Right kidney (tissue), 1 donor: ENCODE data around the gene SETBP1.

ENCODE experiments used
- DNase-seq: peaks from one replicate; pipeline ENCODE4 v3.0.0-alpha.2; 2016

SETBP1 gene

DNA sequence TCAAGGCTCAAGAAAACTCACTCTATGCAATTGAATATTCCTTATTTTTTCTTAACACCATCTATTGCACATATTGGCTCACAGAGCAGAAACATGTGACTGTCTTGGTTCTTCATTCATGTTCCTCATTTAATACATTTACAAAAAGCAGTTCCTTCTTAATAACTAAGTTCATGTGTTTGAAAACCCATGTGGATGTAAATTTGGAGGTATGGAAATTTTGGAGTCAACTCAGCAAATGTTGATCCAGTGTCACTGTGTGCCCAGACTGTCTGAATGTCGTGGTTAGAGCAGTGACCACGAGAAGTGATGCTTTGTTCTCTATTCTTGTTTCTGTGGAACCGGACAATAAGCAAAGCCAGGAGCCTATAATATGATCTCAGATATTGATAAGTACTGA is 299.1 kb downstream of the SETBP1 start:
- no peak for DNase-seq

DNA sequence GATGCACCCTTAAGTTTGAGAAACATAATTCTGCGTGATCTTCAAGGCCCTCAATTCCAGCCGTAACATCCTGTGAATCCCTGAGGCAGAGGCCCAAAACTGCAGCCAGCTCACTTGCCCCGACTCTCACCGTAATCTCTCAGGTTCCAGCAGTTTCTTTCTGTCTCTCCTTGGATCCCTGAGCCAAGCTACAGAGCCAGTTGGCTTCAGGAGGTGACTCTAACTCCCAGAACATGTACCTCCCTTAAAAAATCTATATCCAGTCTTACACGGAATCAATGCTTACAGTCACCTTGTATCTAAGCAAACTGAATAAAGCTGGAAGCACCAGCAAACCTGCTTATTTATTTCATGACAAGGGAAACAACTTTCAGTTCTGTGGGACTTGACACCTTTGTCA is 300.4 kb downstream of the SETBP1 start:
- DNase-seq: no peak

DNA sequence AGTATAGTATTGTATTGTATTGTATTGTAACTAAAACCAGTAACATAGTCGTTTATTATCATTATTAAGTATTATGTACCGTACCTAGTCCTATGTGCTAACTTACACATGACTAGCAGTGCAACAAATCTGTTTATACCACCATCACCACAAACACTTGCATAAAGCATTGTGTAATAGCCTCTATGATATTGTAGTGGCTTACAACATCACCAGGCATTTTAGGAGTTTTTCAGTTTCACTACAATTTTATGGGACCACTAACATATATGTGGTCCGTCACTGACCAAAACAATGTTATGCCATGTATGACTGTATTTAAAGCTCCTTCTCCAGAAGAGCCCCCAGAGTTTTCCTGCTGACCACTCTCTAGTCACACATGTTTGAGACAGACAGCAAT is 306.2 kb downstream of the SETBP1 start:
- no peak for DNase-seq

GRCh38 chr18:44987371-44987770 is 306.7 kb downstream of the SETBP1 start:
- no peak for DNase-seq

DNA sequence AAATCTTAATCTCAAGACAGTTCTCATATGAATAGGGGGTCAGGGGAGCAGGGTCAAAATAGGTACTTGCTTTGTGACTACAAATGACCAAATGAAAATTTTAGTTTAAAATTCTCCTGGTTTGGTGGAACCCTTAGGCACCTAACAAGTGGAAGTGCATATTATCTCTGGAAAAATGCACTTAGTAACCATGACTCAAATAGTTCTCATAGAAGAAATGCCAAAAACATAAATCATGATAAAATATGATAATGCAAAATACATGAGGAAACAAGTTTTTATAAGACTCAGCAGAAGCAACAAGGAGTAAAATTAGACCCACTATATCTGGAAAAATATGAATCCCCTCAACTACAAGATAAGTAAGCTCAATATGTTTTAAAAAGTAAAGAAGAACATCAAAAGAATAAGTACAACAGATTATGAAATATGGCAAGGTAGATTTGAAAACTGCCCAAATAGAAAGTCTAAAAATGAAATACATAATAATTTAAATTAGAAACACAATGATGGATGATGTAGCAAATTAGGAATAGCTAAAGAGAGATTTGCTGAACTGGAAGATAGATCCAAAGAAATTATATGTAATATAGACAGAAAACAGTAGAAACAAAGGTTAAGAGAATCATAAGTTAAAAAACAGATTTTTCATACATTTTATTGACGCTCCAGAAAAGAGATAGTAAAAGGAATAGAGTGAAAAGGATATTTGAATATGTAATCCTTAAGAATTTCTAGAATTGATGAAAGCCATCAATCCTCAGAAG is 308.3 kb downstream of the SETBP1 start:
- no peak for DNase-seq

GRCh38 chr18:44996261-44996660 is 315.6 kb downstream of the SETBP1 start:
- DNase-seq: no peak

DNA sequence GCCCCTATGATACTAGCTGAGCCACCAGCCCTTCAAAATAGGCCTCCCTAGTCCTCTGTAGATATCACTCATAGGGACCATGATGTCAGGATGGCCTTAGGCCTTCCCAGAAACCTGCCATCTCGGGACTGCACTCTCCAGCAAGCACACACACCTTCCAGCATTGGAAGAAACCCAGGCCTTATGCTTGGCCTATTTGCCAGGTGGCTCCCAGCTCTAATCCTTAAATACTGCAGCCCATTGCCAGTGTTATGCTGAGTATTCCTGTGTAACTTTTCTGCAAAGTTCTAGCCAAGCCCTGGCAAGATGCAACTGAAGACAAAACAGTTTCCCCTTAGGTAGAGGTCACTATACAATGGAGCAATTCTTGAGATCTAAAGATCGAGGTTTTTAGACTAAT is 316.5 kb downstream of the SETBP1 start:
- no peak for DNase-seq

GRCh38 chr18:44998360-44998759 is 317.7 kb downstream of the SETBP1 start:
- DNase-seq: no peak

DNA sequence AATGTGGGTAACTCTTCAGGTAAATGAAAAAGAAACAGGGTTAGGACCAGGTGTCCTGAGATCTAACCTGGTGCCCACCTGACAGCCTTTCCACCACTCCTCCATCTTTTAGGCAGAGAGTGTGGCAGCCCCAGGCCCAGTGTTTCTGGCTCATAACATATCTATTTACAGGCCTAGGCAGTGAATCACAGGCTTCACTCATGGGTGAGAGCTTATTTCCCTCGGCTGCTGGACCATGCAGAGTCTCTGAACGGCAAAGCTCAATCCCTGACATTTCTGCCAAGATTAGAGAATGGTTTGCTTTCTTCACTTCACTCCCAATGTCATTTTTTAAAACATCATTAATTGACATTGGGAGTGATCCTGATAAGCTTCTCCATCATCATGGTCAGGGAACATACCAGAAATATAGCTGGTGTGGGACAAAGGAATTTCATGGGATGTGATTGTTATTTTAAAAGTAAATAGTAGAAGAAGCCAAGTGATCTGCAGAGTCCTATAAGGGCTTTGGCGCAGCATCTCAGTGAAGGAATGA is 323.9 kb downstream of the SETBP1 start:
- DNase-seq: no peak

GRCh38 chr18:45006934-45007333 is 326.2 kb downstream of the SETBP1 start:
- DNase-seq: no peak

GRCh38 chr18:45007531-45007930 is 326.8 kb downstream of the SETBP1 start:
- no peak for DNase-seq

GRCh38 chr18:45008694-45009413 is 328.2 kb downstream of the SETBP1 start:
- DNase-seq: no peak

DNA sequence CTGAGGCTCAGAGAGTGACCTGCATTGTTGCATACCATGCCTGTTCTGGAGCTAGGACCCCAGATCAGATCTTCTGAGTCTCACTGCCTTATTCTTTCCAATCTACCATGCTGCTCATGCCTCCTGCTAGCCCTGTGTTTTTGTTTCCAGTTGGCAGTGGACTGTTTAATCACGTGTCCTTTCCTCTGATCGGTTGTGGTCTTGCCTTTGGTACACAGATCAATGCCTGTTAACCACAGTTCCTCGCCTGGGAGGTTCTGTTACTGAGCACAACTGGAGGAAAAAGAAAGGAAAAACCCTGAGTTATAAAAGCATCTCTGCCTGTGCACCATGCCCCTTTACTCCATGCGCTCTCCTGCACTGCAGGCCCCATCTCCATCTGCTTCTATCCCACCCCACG is 329.1 kb downstream of the SETBP1 start:
- DNase-seq: no peak

- DNase-seq: no peak
Measured at GRCh38 chr18:45012286-45012685, 331.6 kb downstream of the SETBP1 start.

DNA sequence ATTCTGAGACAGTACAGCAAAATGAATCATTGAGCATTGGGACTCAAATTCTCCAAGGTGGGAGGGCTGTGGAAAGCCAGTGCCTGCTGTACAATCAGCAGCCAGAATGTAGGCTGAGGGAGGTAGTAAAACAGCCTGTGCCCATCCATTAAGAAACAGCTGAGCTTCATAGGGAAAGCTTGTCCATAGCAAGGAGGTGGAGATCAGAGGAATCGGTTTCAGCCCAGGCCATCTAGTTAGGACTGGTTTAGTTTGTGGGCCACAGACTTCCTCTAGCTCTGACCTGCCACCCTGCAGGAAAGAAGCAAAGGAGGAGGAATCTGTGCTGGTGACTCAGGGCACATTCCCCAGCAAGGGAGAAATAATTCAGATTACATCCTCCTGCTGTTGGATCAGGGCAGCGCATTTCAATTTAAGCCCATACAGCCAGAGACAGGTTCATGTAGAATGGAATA is 333.4 kb downstream of the SETBP1 start:
- peak; percentile 26 for DNase-seq

DNA sequence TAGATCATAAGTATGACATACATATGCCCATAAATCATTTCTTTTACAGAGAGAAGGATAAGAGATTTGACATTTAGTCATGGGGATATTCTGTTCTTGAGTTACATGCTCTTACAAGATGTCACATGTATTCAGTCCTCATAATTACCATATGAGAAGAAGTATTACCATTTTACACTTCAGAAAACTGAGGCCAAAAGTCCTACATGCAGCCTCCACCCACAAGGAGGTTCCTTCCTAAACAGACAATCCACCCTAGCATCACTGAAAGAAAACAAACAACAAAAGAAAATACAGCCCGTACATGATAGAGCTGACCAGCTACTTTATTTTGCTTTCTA is 335.1 kb downstream of the SETBP1 start:
- DNase-seq: no peak

- DNase-seq: no peak
Measured at GRCh38 chr18:45019469-45019868, 338.8 kb downstream of the SETBP1 start.

DNA sequence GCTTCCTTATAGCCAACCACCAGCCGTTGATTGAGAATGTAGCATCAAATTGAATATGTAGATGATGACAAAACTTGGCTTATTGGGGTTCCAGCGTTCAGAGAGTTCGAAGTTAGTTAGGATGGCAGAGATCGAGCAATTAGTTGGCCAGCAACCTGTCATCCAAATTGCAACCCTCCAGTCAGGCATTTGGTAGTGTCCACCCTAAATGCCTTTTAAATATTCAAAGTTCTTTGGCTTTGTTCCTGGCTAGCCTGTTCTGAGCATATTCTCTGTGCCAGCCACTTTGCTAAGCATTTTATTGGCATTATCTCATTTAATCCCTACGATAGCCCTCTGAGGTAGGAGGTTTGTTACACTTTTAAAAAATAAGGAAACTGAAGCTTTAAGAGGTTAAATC is 342.8 kb downstream of the SETBP1 start:
- DNase-seq: no peak

DNA sequence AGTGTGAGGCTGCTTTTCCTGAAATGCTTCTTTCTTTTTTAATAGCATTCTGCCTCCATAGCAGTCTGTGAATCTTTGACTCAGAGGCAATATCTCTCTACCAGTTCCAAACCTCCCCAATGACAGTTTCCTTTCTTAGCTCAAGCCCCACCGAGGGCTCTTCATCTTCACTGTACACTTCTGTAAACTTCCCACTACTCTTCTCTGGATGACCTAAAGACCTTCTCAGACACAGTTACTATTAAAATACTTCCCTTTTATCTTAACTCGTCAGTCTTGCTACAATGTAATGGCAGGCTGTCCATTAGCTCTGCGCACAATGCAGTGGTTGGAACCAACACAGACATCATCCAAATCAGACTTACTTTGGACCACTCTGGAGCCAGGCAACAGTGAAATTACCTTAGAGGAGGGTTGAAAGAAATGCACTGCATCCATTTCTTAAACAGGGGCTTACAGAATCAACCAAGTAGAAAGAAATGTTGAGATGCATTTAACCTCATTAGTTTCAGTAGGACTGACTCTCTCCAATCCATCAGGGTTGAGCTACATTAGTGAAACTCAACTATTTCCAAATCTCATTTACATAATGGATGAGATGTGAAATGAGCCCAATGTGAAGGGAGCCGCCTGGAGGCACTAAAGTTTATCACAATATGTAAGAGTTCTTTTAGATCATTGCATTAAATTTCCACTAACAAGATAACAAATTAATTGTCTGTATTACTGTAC is 343.8 kb downstream of the SETBP1 start:
- no peak for DNase-seq

- no peak for DNase-seq
Measured at GRCh38 chr18:45025089-45025450, 344.4 kb downstream of the SETBP1 start.

- no peak for DNase-seq
Measured at GRCh38 chr18:45026162-45026561, 345.5 kb downstream of the SETBP1 start.

DNA sequence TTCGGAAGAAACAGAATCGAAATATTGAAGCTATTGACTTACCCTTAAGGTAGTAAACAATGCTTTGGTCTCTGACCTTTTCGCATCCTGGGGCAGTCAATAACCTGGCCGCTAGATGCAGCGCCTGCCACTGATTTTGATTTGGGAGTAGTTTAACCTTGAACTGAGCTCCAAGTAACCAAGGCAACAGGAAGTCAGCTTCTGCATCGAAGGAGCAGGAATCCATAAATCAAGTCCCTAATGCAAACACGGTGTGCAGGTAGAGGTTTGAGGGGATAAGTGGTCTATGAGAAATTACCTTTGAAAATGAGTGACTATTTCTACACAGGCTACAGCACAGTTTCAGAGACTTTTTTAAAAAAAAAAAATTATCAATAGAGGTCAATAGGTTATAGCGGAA is 353.5 kb downstream of the SETBP1 start:
- no peak for DNase-seq

DNA sequence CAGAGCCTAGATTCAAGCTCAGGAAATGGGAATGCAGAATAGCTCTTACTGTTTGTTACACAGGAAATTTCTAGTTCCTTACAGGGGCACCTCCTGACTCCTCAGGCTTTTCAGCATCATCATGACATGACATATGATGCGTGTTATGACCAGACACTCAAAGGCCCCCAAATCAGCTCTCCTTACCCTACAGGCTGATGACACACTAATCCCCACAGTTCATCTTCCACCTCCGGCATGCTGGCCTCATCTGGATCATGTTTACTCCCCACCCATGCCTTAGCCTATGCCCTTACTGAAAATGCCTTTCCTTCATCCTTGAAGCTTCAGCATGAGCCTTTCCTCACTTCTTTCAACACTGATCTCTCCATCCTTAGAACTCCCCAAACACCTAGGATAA is 356.9 kb downstream of the SETBP1 start:
- no peak for DNase-seq
